Neural crest cell (in vitro differentiated cells): ENCODE measurements around the gene CPNE6. TPM values are rescaled to one million over a fixed set of nuclear protein-coding genes. Genes with fewer than 3 reads are reported as not detected.

ENCODE experiments used
- DNase-seq: peaks from one replicate; pipeline ENCODE4 v3.0.0; 2021; ENCODE audit warnings: low read depth, mixed read lengths, low spot score
- H3K27ac Mint-ChIP-seq: one replicate; pipeline ENCODE4 v1.8.0; 2021; ENCODE audit warnings: mild to moderate bottlenecking, mixed read lengths; ENCODE audit not compliant: unreplicated experiment
- H3K27me3 Mint-ChIP-seq: 2 replicates; pipeline ENCODE4 v1.8.0; 2021; ENCODE audit warnings: low read depth, mild to moderate bottlenecking, mixed read lengths
- H3K36me3 Mint-ChIP-seq: 2 replicates; pipeline ENCODE4 v1.8.0; 2021; ENCODE audit warnings: low read depth, mild to moderate bottlenecking, mixed read lengths
- H3K4me1 Mint-ChIP-seq: 2 replicates; pipeline ENCODE4 v1.8.0; 2021; ENCODE audit warnings: mixed read lengths
- H3K4me3 Mint-ChIP-seq: one replicate; pipeline ENCODE4 v1.8.0; 2021; ENCODE audit warnings: mild to moderate bottlenecking, mixed read lengths
- H3K9me3 Mint-ChIP-seq: 2 replicates; pipeline ENCODE4 v1.8.0; 2021; ENCODE audit warnings: mixed read lengths
- CTCF ChIP-seq: fragments of 200-600 bp; sonication (generic); conservative IDR thresholded peaks from 2 replicates; pipeline ENCODE4 v1.5.0; 2021; ENCODE audit warnings: antibody characterized with exemption, mild to moderate bottlenecking
- total RNA-seq: library from RNA; stranded (reverse); gene quantifications from 2 replicates; pipeline ENCODE4 v1.2.1, GENCODE V29; 2021

The CPNE6 gene
- total RNA-seq, 1 donor from 2014 or later, result not detected

GRCh38 chr14:24119691-24120090 lies 48.3 kb downstream of the CPNE6 start:
- no peak for DNase-seq
- no peak for TF ChIP-seq CTCF
- no peaks in the 10 kb centered on the region for H3K27me3 Mint-ChIP-seq
- no peak overlapping the region for H3K27ac Mint-ChIP-seq
- H3K36me3 Mint-ChIP-seq, result peaks cover 2% of the 10 kb centered on the region
- H3K4me1 Mint-ChIP-seq, result peaks cover 20% of the 10 kb centered on the region
- no peaks in the 10 kb centered on the region for H3K9me3 Mint-ChIP-seq
- H3K4me3 Mint-ChIP-seq, result no peak overlapping the region

- no peak overlapping the region for H3K27ac Mint-ChIP-seq
- H3K9me3 Mint-ChIP-seq, result no peaks in the 10 kb centered on the region
- H3K36me3 Mint-ChIP-seq, result peaks cover 2% of the 10 kb centered on the region
- peaks cover 5% of the 10 kb centered on the region for H3K4me1 Mint-ChIP-seq
- no peak overlapping the region for H3K4me3 Mint-ChIP-seq
- H3K27me3 Mint-ChIP-seq, result no peaks in the 10 kb centered on the region
- DNase-seq, result no peak
- TF ChIP-seq CTCF, result no peak
Observed at GRCh38 chr14:24121210-24121609, 49.8 kb downstream of the CPNE6 start.

GRCh38 chr14:24122416-24122815 lies 51.1 kb downstream of the CPNE6 start:
- no peaks in the 10 kb centered on the region for H3K9me3 Mint-ChIP-seq
- H3K36me3 Mint-ChIP-seq, result peaks cover 2% of the 10 kb centered on the region
- no peaks in the 10 kb centered on the region for H3K27me3 Mint-ChIP-seq
- no peak for TF ChIP-seq CTCF
- DNase-seq, result no peak
- H3K4me1 Mint-ChIP-seq, result no peaks in the 10 kb centered on the region
- no peak overlapping the region for H3K27ac Mint-ChIP-seq
- no peak overlapping the region for H3K4me3 Mint-ChIP-seq

GRCh38 chr14:24122898-24123297 lies 51.5 kb downstream of the CPNE6 start:
- peaks cover 2% of the 10 kb centered on the region for H3K36me3 Mint-ChIP-seq

GRCh38 chr14:24123424-24124417 lies 52.4 kb downstream of the CPNE6 start:
- Mint-ChIP-seq H3K27me3 (no peaks in the 10 kb centered on the region), H3K36me3 (peaks cover under 1% of the 10 kb centered on the region), H3K4me1 (no peaks in the 10 kb centered on the region)

More at GRCh38 chr14:24122898-24123297, 51.5 kb downstream of the CPNE6 start:
- no peaks in the 10 kb centered on the region for H3K9me3 Mint-ChIP-seq
- no peak overlapping the region for H3K4me3 Mint-ChIP-seq
- H3K4me1 Mint-ChIP-seq, result no peaks in the 10 kb centered on the region
- H3K27me3 Mint-ChIP-seq, result no peaks in the 10 kb centered on the region
- no peak for DNase-seq
- no peak overlapping the region for H3K27ac Mint-ChIP-seq
- TF ChIP-seq CTCF, result no peak

More at GRCh38 chr14:24123424-24124417, 52.4 kb downstream of the CPNE6 start:
- no peak for TF ChIP-seq CTCF
- Mint-ChIP-seq H3K4me3 (no peak overlapping the region), H3K27ac (no peak overlapping the region), H3K9me3 (no peaks in the 10 kb centered on the region)
- DNase-seq, result no peak
